Right atrium auricular region (tissue), 2 donors: Measurements from ENCODE around the gene VWCE. TPM values are rescaled to one million over a fixed set of nuclear protein-coding genes. Genes with fewer than 3 reads are reported as not detected.
A peak's percentile ranks its signal among the peaks of the same experiment; 100 is the strongest.

Experiments
- DNase-seq: peaks from one replicate; pipeline ENCODE4 v3.0.0-alpha.2; 2019; ENCODE audit warnings: low spot score
- H3K27ac ChIP-seq, 2 donors: fragments of 200-600 bp; sonication (generic); 1 replicate in 1 of 2; 2 replicates in 1 of 2; pipeline ENCODE4 v1.5.1; 2016 to 2019
- H3K27me3 ChIP-seq, 2 donors: fragments of 200-600 bp; sonication (generic); one replicate each; pipeline versions ENCODE4 v1.5.1 to v1.6.0; 2017 to 2019
- H3K36me3 ChIP-seq: fragments of 200-600 bp; sonication (generic); one replicate; pipeline ENCODE4 v1.5.1; 2016
- H3K4me1 ChIP-seq, 2 donors: fragments of 200-600 bp; sonication (generic); one replicate each; pipeline versions ENCODE4 v1.5.1 to v1.6.0; 2017 to 2019
- H3K4me3 ChIP-seq, 2 donors: fragments of 200-600 bp; sonication (generic); 1 replicate in 1 of 2; 2 replicates in 1 of 2; pipeline ENCODE4 v1.5.1; 2017 to 2019; ENCODE audit warnings: mild to moderate bottlenecking in 1 of 2, moderate library complexity in 1 of 2
- H3K9me3 ChIP-seq, 2 donors: fragments of 200-600 bp; sonication (generic); one replicate each; pipeline ENCODE4 v1.5.1; 2019
- total RNA-seq, 2 donors: library from RNA; depleted of rRNA; stranded (reverse); fragments of >200 nt; gene quantifications; one replicate each; pipeline ENCODE4 v1.1.0, GENCODE V29; 2016
- TF ChIP-seq, protein P1 (sequence below), 2 donors: fragments of 200-600 bp; sonication (generic); IDR thresholded peaks; one replicate each; pipeline ENCODE4 v1.5.1; 2019; ENCODE audit warnings: antibody characterized with exemption in 2 of 2

VWCE gene
- total RNA-seq, 2 donors from 2014 or later, result 0.48 to 0.94 TPM

GRCh38 chr11:61302550-61302949, 7.4 kb upstream of the VWCE start:
- peaks cover 82% of the 10 kb centered on the region for H3K36me3 ChIP-seq
- TF ChIP-seq, protein P1, sequence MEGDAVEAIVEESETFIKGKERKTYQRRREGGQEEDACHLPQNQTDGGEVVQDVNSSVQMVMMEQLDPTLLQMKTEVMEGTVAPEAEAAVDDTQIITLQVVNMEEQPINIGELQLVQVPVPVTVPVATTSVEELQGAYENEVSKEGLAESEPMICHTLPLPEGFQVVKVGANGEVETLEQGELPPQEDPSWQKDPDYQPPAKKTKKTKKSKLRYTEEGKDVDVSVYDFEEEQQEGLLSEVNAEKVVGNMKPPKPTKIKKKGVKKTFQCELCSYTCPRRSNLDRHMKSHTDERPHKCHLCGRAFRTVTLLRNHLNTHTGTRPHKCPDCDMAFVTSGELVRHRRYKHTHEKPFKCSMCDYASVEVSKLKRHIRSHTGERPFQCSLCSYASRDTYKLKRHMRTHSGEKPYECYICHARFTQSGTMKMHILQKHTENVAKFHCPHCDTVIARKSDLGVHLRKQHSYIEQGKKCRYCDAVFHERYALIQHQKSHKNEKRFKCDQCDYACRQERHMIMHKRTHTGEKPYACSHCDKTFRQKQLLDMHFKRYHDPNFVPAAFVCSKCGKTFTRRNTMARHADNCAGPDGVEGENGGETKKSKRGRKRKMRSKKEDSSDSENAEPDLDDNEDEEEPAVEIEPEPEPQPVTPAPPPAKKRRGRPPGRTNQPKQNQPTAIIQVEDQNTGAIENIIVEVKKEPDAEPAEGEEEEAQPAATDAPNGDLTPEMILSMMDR (IDR thresholded peaks at IDR 0.05), result no peak
- no peak for DNase-seq

GRCh38 chr11:61298663-61299244, 3.6 kb upstream of the VWCE start:
- H3K4me1 ChIP-seq, result peaks cover 0 to 39% of the 10 kb centered on the region in 2 donors
- no peaks in the 10 kb centered on the region for H3K9me3 ChIP-seq
- DNase-seq, result no peak
- H3K27me3 ChIP-seq, result no peaks in the 10 kb centered on the region
- no peak overlapping the region for H3K4me3 ChIP-seq
- H3K27ac ChIP-seq, result peak overlapping the region in 1 of 2 donors; percentile 1
- peaks cover 46% of the 10 kb centered on the region for H3K36me3 ChIP-seq
- TF ChIP-seq, protein P1 (IDR thresholded peaks at IDR 0.05), result no peak

More at GRCh38 chr11:61302550-61302949, 7.4 kb upstream of the VWCE start:
- H3K27ac ChIP-seq, result no peak overlapping the region
- no peaks in the 10 kb centered on the region for H3K9me3 ChIP-seq
- no peak overlapping the region for H3K4me3 ChIP-seq
- H3K27me3 ChIP-seq, result no peaks in the 10 kb centered on the region
- H3K4me1 ChIP-seq, result peaks cover 0 to 14% of the 10 kb centered on the region in 2 donors

GRCh38 chr11:61297746-61298145, 2.6 kb upstream of the VWCE start:
- peak; percentile 69 for DNase-seq
- no peak overlapping the region for H3K4me3 ChIP-seq
- no peaks in the 10 kb centered on the region for H3K9me3 ChIP-seq
- peak overlapping the region in 1 of 2 donors; percentile 12 for H3K27ac ChIP-seq
- H3K27me3 ChIP-seq, result no peaks in the 10 kb centered on the region
- TF ChIP-seq, protein P1 (IDR thresholded peaks at IDR 0.05), result no peak
- H3K36me3 ChIP-seq, result peaks cover 36% of the 10 kb centered on the region
- H3K4me1 ChIP-seq, result peaks cover 0 to 44% of the 10 kb centered on the region in 2 donors

DNA sequence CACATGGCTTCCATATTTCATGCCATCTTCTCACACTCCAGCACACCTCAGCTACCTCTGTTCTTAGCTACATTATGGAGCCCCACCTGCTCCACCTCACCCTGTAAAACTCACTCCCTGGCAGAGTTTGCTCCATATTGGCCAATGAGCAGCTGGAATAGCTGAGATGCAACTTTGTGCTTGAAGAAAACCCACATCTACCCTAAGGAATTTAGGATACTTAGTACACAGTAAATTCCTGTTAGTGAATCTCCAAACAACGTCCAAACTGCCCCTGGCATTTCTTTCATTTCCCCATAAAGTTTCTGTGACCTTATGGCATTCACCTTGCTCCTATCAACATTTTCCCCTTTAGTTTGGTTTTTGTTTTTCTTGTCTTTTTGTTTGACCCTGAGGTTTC, 2.2 kb upstream of the VWCE start:
- Histone ChIP-seq H3K36me3 (peaks cover 32% of the 10 kb centered on the region), H3K9me3 (no peaks in the 10 kb centered on the region), H3K4me3 (no peak overlapping the region), H3K4me1 (peaks cover 0 to 44% of the 10 kb centered on the region in 2 donors), H3K27ac (peak overlapping the region in 1 of 2 donors; percentile 12), H3K27me3 (no peaks in the 10 kb centered on the region)
- TF ChIP-seq, protein P1 (IDR thresholded peaks at IDR 0.05), result no peak
- no peak for DNase-seq

GRCh38 chr11:61295596-61295926, 445 bp upstream of the VWCE start:
- H3K36me3 ChIP-seq, result peaks cover 14% of the 10 kb centered on the region
- H3K9me3 ChIP-seq, result no peaks in the 10 kb centered on the region
- peak overlapping the region in 1 of 2 donors; percentile 64 for H3K27ac ChIP-seq
- no peaks in the 10 kb centered on the region for H3K27me3 ChIP-seq
- TF ChIP-seq, protein P1 (IDR thresholded peaks at IDR 0.05), result no peak
- peak overlapping the region in 1 of 2 donors; percentile 69 for H3K4me3 ChIP-seq
- peaks cover 0 to 44% of the 10 kb centered on the region in 2 donors for H3K4me1 ChIP-seq
- no peak for DNase-seq
